Right lobe of liver (tissue), 4 donors: ENCODE data around the gene CCDC33.

ENCODE experiments used
- POLR2A ChIP-seq: fragments of 450-650 bp; IDR thresholded peaks from one replicate; pipeline ENCODE4 v1.6.1; 2017; ENCODE audit warnings: antibody characterized with exemption, mild to moderate bottlenecking
- TF ChIP-seq, protein P1 (sequence below), 4 donors: fragments of 200-600 bp in 3 of 4; fragments of 450-650 bp in 1 of 4; IDR thresholded peaks; one replicate each; pipeline versions ENCODE4 v1.5.1 to v1.8.0; 2016 to 2022; ENCODE audit warnings: antibody characterized with exemption in 4 of 4, mild to moderate bottlenecking in 2 of 4
- donor health status: DM: no; HTN: no; CAD: no.
- donor health status: DM: no; HTN: no; CAD: no.
- donor health status: DM: no; HTN: yes; CAD: no.

DNA sequence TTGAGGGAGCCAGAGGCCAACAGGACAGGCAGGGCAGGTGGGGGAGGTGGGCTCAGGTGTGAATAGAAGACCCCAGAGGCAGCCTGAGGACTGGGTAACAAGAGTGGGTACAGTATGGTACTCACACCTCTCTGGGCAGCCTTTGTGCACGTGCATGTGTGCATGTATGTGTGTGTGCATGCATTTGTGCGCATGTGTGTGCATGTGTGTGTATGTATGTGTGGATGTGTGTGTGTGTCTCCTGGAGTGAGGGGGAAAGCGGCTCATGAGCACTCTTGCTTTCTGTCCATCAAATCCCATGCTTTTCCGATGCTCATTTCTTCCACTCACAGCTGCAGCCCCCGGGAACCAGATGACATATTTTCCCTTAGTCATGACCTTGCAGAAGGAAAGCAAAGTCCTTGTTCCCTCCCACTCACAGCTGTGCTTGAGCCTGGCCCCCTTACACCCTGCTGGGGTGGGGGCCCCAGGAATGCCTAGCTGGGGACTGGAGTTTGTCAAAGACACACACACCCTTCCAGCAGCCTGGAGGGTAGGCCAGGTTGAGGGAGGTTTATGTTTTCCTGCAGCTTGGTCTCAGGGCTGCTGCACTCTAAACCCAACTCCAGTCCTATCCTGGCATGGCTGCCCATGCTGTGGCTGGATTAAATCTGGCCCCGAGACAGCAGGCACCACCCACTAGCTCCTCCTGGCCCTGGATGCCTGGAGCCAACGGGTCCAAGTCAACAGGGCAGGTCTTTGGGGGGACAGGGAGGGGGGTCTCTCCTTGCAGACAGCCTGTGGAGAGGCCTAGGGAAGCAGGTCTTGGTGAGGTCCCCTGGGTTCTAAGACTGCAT lies 22.5 kb downstream of the CCDC33 start:
- TF ChIP-seq, protein P1, sequence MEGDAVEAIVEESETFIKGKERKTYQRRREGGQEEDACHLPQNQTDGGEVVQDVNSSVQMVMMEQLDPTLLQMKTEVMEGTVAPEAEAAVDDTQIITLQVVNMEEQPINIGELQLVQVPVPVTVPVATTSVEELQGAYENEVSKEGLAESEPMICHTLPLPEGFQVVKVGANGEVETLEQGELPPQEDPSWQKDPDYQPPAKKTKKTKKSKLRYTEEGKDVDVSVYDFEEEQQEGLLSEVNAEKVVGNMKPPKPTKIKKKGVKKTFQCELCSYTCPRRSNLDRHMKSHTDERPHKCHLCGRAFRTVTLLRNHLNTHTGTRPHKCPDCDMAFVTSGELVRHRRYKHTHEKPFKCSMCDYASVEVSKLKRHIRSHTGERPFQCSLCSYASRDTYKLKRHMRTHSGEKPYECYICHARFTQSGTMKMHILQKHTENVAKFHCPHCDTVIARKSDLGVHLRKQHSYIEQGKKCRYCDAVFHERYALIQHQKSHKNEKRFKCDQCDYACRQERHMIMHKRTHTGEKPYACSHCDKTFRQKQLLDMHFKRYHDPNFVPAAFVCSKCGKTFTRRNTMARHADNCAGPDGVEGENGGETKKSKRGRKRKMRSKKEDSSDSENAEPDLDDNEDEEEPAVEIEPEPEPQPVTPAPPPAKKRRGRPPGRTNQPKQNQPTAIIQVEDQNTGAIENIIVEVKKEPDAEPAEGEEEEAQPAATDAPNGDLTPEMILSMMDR (IDR thresholded peaks at IDR 0.05): no peak
- TF ChIP-seq POLR2A: no peak
